Esophagus squamous epithelium (tissue), 4 donors: ENCODE results near the gene MYO1D.

Source experiments
- CTCF ChIP-seq, 6 experiments: fragments of 450-650 bp in 4 of 6; fragments of 200-600 bp in 2 of 6; sonication (generic) in 2 of 6; IDR thresholded peaks; one replicate each; pipeline ENCODE4 v1.5.1; 2016 to 2019; ENCODE audit warnings: antibody characterized with exemption in 6 of 6, mild to moderate bottlenecking in 4 of 6, moderate library complexity in 4 of 6
- POLR2A ChIP-seq, 4 donors: fragments of 450-650 bp; IDR thresholded peaks; one replicate each; pipeline ENCODE4 v1.6.1; 2017; ENCODE audit warnings: antibody characterized with exemption in 4 of 4, mild to moderate bottlenecking in 4 of 4, moderate library complexity in 3 of 4

GRCh38 chr17:32871746-32872145, 5.2 kb downstream of the MYO1D start:
- no peak for TF ChIP-seq CTCF (IDR thresholded peaks at IDR 0.05)
- TF ChIP-seq POLR2A (IDR thresholded peaks at IDR 0.05) = no peak
